Measurements from ENCODE around the gene P2RY8. TPM values are rescaled to one million over a fixed set of nuclear protein-coding genes. Genes with fewer than 3 reads are reported as not detected.

Gene P2RY8
- total RNA-seq, 2 experiments from 2014 or later: 139 TPM

- H3K36me3 ChIP-seq (ENCODE audit: insufficient read depth, low read length): peaks cover 60% of the 10 kb centered on the region
- ATAC-seq (ENCODE audit: poor library complexity) (no peak), DNase-seq (peak in 1 of 14 experiments; percentile 2)
- no peaks in the 10 kb centered on the region for H3K27me3 ChIP-seq (ENCODE audit: control insufficient read depth in 1 of 2, insufficient read depth in 2 of 2, low read length in 2 of 2)
- ChIA-PET POLR2A (no interaction called here), CTCF (no interaction called here)
- H3K4me3 ChIP-seq (ENCODE audit: low read length): no peak overlapping the region
- Mint-ChIP-seq H3K36me3 (ENCODE audit: low read depth) (peaks cover 69% of the 10 kb centered on the region), H3K4me3 (no peak overlapping the region), H3K4me1 (ENCODE audit: low read depth) (no peaks in the 10 kb centered on the region), H3K9me3 (peaks cover 11% of the 10 kb centered on the region), H3K27ac (no peak overlapping the region), H3K27me3 (no peaks in the 10 kb centered on the region)
- peaks cover 14 to 50% of the 10 kb centered on the region in 2 experiments for H3K9me3 ChIP-seq (ENCODE audit: control insufficient read depth in 1 of 2, insufficient read depth in 1 of 2, low read length in 2 of 2)
- TF ChIP-seq CTCF (IDR thresholded peaks at IDR 0.05): no peak
- H3K4me1 ChIP-seq (ENCODE audit: insufficient read depth, low read length): no peaks in the 10 kb centered on the region
- no peak overlapping the region for H3K27ac ChIP-seq (ENCODE audit: low read depth in 1 of 2, low read length in 2 of 2)
- intact Hi-C loops (cut with DNase I, micrococcal nuclease): no loop called here
Measured at GRCh38 chrX:1422135-1422465, 114.9 kb downstream of the P2RY8 start.

- intact Hi-C loops (cut with DNase I, micrococcal nuclease): no loop called here
Measured at GRCh38 chrX:1421433-1422134, 115.4 kb downstream of the P2RY8 start.

GRCh38 chrX:1420371-1420770 lies 116.6 kb downstream of the P2RY8 start:
- DNase-seq: peak in 1 of 14 experiments; percentile 31
- H3K4me1 Mint-ChIP-seq (ENCODE audit: low read depth): no peaks in the 10 kb centered on the region
- peaks cover 55% of the 10 kb centered on the region for H3K36me3 Mint-ChIP-seq (ENCODE audit: low read depth)
- Histone ChIP-seq H3K9me3 (ENCODE audit: control insufficient read depth in 1 of 2, insufficient read depth in 1 of 2, low read length in 2 of 2) (peaks cover 14 to 50% of the 10 kb centered on the region in 2 experiments), H3K27ac (ENCODE audit: low read depth in 1 of 2, low read length in 2 of 2) (no peak overlapping the region), H3K4me1 (ENCODE audit: insufficient read depth, low read length) (no peaks in the 10 kb centered on the region), H3K4me3 (ENCODE audit: low read length) (no peak overlapping the region), H3K27me3 (ENCODE audit: control insufficient read depth in 1 of 2, insufficient read depth in 2 of 2, low read length in 2 of 2) (no peaks in the 10 kb centered on the region), H3K36me3 (ENCODE audit: insufficient read depth, low read length) (peaks cover 53% of the 10 kb centered on the region)
- H3K9me3 Mint-ChIP-seq: peaks cover 11% of the 10 kb centered on the region
- ATAC-seq (ENCODE audit: poor library complexity): no peak
- TF ChIP-seq CTCF (IDR thresholded peaks at IDR 0.05): no peak
- ChIA-PET POLR2A (no interaction called here), CTCF (no interaction called here)
- no peak overlapping the region for H3K4me3 Mint-ChIP-seq
- no peaks in the 10 kb centered on the region for H3K27me3 Mint-ChIP-seq
- H3K27ac Mint-ChIP-seq: no peak overlapping the region
- intact Hi-C loops (cut with DNase I, micrococcal nuclease): no loop called here

More at GRCh38 chrX:1421433-1422134, 115.4 kb downstream of the P2RY8 start:
- no peak overlapping the region for H3K27ac ChIP-seq (ENCODE audit: low read depth in 1 of 2, low read length in 2 of 2)
- H3K4me3 ChIP-seq (ENCODE audit: low read length): no peak overlapping the region
- ATAC-seq (ENCODE audit: poor library complexity) (no peak), DNase-seq (peak in 1 of 14 experiments; percentile 14)
- H3K9me3 ChIP-seq (ENCODE audit: control insufficient read depth in 1 of 2, insufficient read depth in 1 of 2, low read length in 2 of 2): peaks cover 14 to 50% of the 10 kb centered on the region in 2 experiments
- Mint-ChIP-seq H3K27me3 (no peaks in the 10 kb centered on the region), H3K4me3 (no peak overlapping the region), H3K36me3 (ENCODE audit: low read depth) (peaks cover 65% of the 10 kb centered on the region), H3K4me1 (ENCODE audit: low read depth) (no peaks in the 10 kb centered on the region), H3K9me3 (peaks cover 11% of the 10 kb centered on the region), H3K27ac (no peak overlapping the region)
- ChIA-PET POLR2A (no interaction called here), CTCF (no interaction called here)
- TF ChIP-seq CTCF (IDR thresholded peaks at IDR 0.05): no peak
- no peaks in the 10 kb centered on the region for H3K4me1 ChIP-seq (ENCODE audit: insufficient read depth, low read length)
- no peaks in the 10 kb centered on the region for H3K27me3 ChIP-seq (ENCODE audit: control insufficient read depth in 1 of 2, insufficient read depth in 2 of 2, low read length in 2 of 2)
- H3K36me3 ChIP-seq (ENCODE audit: insufficient read depth, low read length): peaks cover 58% of the 10 kb centered on the region
